RWPE1 (cell line): ENCODE data around the gene RNF123.

ENCODE experiments used
- CTCF ChIA-PET: fragments of 350-600 bp; sonication (Branson Sonifier 250); formaldehyde crosslinking; extraction: SDS; loops from one replicate; lab custom pipeline; 2021; lab: Yijun Ruan, JAX
- POLR2A ChIA-PET: fragments of 400-600 bp; formaldehyde crosslinking; extraction: SDS; loops from one replicate; lab custom pipeline; 2020; ENCODE audit warnings: antibody characterized with exemption; ENCODE audit not compliant: low non-redundant PET; lab: Yijun Ruan, JAX
- DNase-seq: peaks from one replicate; pipeline ENCODE4 v3.0.0; 2012; ENCODE audit warnings: low spot score
- H3K27ac ChIP-seq: fragments of 450-650 bp; 2 replicates; pipeline ENCODE4 v1.5.1; 2017
- CTCF ChIP-seq: fragments of 450-650 bp; conservative IDR thresholded peaks from 2 replicates; pipeline ENCODE4 v1.5.1; 2017; ENCODE audit warnings: low read depth, mild to moderate bottlenecking

RNF123 gene

GRCh38 chr3:49723628-49724551 lies 34.5 kb downstream of the RNF123 start, which contains the start of gene GMPPB:
GMPPB (minus strand) TSS chr3:49723951; CDS start chr3:49723726, 225 bp downstream.
- POLR2A ChIA-PET: no interaction called here
- H3K27ac ChIP-seq: peak within 1 kb of the TSS; percentile 89
- peak; percentile 90 for DNase-seq
- CTCF ChIA-PET: interaction anchor here (0.9 kb wide), 1 partner anchor 51 kb away, joined by 5 read pairs; no protein-coding TSS in a partner anchor
- TF ChIP-seq CTCF: no peak

- no peak for TF ChIP-seq CTCF
- no peak for DNase-seq
- H3K27ac ChIP-seq: peak overlapping the region; percentile 89
- ChIA-PET POLR2A (no interaction called here), CTCF (no interaction called here)
Measured at GRCh38 chr3:49724586-49724985, 35.2 kb downstream of the RNF123 start.

- DNase-seq: no peak
- ChIA-PET CTCF (no interaction called here), POLR2A (no interaction called here)
- peak overlapping the region; percentile 89 for H3K27ac ChIP-seq
- TF ChIP-seq CTCF: no peak
Measured at GRCh38 chr3:49725906-49726681, 36.7 kb downstream of the RNF123 start.

- ChIA-PET CTCF (no interaction called here), POLR2A (no interaction called here)
- peak overlapping the region; percentile 89 for H3K27ac ChIP-seq
- no peak for DNase-seq
- no peak for TF ChIP-seq CTCF
Measured at GRCh38 chr3:49727154-49727923, 38.0 kb downstream of the RNF123 start.

- peak overlapping the region; percentile 89 for H3K27ac ChIP-seq
- POLR2A ChIA-PET: no interaction called here
- DNase-seq: no peak
- CTCF ChIA-PET: no interaction called here
- no peak for TF ChIP-seq CTCF
Measured at GRCh38 chr3:49727924-49728361, 38.6 kb downstream of the RNF123 start.
